Measurements from ENCODE around the gene TMPRSS4. TPM values are rescaled to one million over a fixed set of nuclear protein-coding genes. Genes with fewer than 3 reads are reported as not detected.
A peak's percentile ranks its signal among the peaks of the same experiment; 100 is the strongest.

The TMPRSS4 gene
- total and polyA plus RNA-seq, 3 donors from 2014 or later: 1.2 to 4.3 (median 1.3) TPM

DNA sequence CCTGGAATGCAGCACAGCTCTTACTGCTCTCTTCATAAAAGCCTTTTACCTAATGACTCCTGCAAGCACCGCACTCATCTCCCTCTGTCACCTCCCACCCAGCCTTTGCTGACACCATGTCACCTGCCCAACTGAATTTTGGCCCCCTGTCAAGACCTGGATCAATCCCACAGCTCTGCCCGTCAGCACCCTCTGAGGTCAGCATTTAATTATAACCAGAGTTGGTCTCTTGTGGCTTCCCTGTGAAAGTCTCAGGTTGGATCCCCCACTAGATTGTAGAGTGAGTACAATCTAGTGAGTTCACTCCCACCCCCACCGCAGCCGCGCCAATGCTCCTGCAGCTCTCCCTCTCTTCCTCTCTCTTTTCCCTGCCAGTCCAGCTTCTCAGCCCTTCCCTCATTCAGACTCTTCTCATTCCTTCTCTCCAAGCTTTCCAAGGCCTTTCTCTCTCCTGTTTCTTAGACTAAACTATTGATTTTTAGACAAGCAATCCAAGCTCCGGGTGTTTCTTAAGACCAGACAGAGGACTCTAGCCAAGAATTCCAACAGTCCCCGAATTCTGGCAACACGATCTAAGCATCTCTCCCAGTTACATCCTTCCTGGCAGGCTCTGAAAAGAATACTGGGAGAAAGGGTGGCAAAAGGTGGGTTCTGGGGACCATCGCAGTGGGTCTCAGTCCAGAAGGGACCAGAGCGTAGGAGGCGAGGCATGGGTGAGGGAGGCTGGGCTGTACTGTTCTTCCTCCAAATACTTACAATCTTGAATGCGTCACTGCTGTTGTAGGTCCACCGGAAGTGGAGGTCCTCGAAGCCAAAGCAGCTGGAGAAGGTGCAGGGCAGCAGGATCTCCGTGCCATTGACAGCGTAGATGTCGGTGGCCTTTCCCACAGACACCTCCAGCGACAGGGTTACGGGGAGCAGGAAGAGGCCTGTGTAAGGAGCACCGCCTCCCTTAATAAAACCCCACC is 67.7 kb downstream of the TMPRSS4 start:
- H3K4me3 ChIP-seq: peak overlapping the region; percentile 53 to 72
- no peak for DNase-seq
- intact Hi-C loops (cut with DNase I; ENCODE audit: low total_unique reads): no loop called here
- 38 to 47% methylated on average over 13 to 20 of the region's 20 CpGs for WGBS, 2 donors
- H3K9me3 ChIP-seq: no peaks in the 10 kb centered on the region
- H3K4me1 ChIP-seq: peaks cover 14% of the 10 kb centered on the region
- H3K27ac ChIP-seq: no peak overlapping the region
- TF ChIP-seq, protein P1, sequence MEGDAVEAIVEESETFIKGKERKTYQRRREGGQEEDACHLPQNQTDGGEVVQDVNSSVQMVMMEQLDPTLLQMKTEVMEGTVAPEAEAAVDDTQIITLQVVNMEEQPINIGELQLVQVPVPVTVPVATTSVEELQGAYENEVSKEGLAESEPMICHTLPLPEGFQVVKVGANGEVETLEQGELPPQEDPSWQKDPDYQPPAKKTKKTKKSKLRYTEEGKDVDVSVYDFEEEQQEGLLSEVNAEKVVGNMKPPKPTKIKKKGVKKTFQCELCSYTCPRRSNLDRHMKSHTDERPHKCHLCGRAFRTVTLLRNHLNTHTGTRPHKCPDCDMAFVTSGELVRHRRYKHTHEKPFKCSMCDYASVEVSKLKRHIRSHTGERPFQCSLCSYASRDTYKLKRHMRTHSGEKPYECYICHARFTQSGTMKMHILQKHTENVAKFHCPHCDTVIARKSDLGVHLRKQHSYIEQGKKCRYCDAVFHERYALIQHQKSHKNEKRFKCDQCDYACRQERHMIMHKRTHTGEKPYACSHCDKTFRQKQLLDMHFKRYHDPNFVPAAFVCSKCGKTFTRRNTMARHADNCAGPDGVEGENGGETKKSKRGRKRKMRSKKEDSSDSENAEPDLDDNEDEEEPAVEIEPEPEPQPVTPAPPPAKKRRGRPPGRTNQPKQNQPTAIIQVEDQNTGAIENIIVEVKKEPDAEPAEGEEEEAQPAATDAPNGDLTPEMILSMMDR (IDR thresholded peaks at IDR 0.05): no peak
- no peak for TF ChIP-seq POLR2A (IDR thresholded peaks at IDR 0.05)
- no peaks in the 10 kb centered on the region for H3K27me3 ChIP-seq
- H3K36me3 ChIP-seq (ENCODE audit: low read depth, missing control alignments): no peaks in the 10 kb centered on the region

- TF ChIP-seq, protein P1 (IDR thresholded peaks at IDR 0.05): peak; percentile 88 to 93 (median 88)
- no peak for TF ChIP-seq POLR2A (IDR thresholded peaks at IDR 0.05)
- intact Hi-C loops (cut with DNase I; ENCODE audit: low total_unique reads): no loop called here
- no peaks in the 10 kb centered on the region for H3K36me3 ChIP-seq (ENCODE audit: low read depth, missing control alignments)
- peak; percentile 89 for DNase-seq
- H3K27me3 ChIP-seq: no peaks in the 10 kb centered on the region
- no peaks in the 10 kb centered on the region for H3K9me3 ChIP-seq
- peak overlapping the region; percentile 53 to 72 for H3K4me3 ChIP-seq
- H3K4me1 ChIP-seq: peaks cover 14% of the 10 kb centered on the region
- WGBS, 2 donors: 0 to 1% methylated on average over 16 to 53 of the region's 78 CpGs
- peak overlapping the region; percentile 45 to 57 for H3K27ac ChIP-seq
Measured at GRCh38 chr11:118145285-118146227, 68.7 kb downstream of the TMPRSS4 start.

GRCh38 chr11:118146554-118146953 is 69.7 kb downstream of the TMPRSS4 start:
- no peaks in the 10 kb centered on the region for H3K9me3 ChIP-seq
- intact Hi-C loops (cut with DNase I; ENCODE audit: low total_unique reads): no loop called here
- TF ChIP-seq POLR2A (IDR thresholded peaks at IDR 0.05): no peak
- TF ChIP-seq, protein P1 (IDR thresholded peaks at IDR 0.05): no peak
- no peak overlapping the region for H3K27ac ChIP-seq
- DNase-seq: no peak
- WGBS, 2 donors: 61 to 76% methylated on average over 6 of the region's 6 CpGs
- no peaks in the 10 kb centered on the region for H3K27me3 ChIP-seq
- H3K36me3 ChIP-seq (ENCODE audit: low read depth, missing control alignments): no peaks in the 10 kb centered on the region
- peak overlapping the region in 1 of 2 donors; percentile 72 for H3K4me3 ChIP-seq
- H3K4me1 ChIP-seq: peaks cover 14% of the 10 kb centered on the region

DNA sequence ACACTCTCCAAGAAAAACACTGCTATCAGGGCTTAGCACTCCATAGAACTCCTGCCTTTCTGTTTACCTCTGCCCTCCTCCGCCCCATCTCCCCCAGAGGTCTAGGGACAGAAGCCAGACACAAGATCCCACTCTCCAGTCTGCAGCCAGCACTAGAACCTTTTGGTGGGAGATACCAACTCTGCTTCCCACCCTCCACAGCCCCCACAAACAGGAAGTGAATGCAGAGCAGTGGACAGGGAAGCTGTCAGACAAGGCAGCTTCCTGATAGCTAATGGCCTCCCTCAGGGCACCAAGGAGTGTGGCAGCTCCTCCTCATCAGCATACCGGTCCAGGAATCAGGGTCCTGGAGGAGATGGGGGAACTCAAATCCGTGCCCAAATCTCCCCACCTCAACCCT is 70.6 kb downstream of the TMPRSS4 start:
- H3K27ac ChIP-seq: no peak overlapping the region
- no peak overlapping the region for H3K4me3 ChIP-seq
- H3K36me3 ChIP-seq (ENCODE audit: low read depth, missing control alignments): no peaks in the 10 kb centered on the region
- 56 to 72% methylated on average over 3 of the region's 3 CpGs for WGBS, 2 donors
- no peaks in the 10 kb centered on the region for H3K27me3 ChIP-seq
- DNase-seq: no peak
- peaks cover 17% of the 10 kb centered on the region for H3K4me1 ChIP-seq
- TF ChIP-seq, protein P1 (IDR thresholded peaks at IDR 0.05): no peak
- TF ChIP-seq POLR2A (IDR thresholded peaks at IDR 0.05): no peak
- intact Hi-C loops (cut with DNase I; ENCODE audit: low total_unique reads): no loop called here
- H3K9me3 ChIP-seq: no peaks in the 10 kb centered on the region

Data from testis (tissue), 3 donors.